Progenitor cell of endocrine pancreas (in vitro differentiated cells): Measurements from ENCODE around the gene MIS18BP1. TPM values are rescaled to one million over a fixed set of nuclear protein-coding genes. Genes with fewer than 3 reads are reported as not detected.

Experiments used
- DNase-seq: peaks from one replicate; pipeline ENCODE4 v3.0.0; 2021; ENCODE audit warnings: low spot score; ENCODE audit not compliant: unreplicated experiment
- H3K27ac Mint-ChIP-seq: 2 replicates; pipeline ENCODE4 v1.8.0; 2021; ENCODE audit warnings: mild to moderate bottlenecking, moderate library complexity, mixed read lengths
- H3K27me3 Mint-ChIP-seq: 2 replicates; pipeline ENCODE4 v1.8.0; 2021; ENCODE audit warnings: mixed read lengths
- H3K36me3 Mint-ChIP-seq: 2 replicates; pipeline ENCODE4 v1.8.0; 2022; ENCODE audit warnings: mixed read lengths; ENCODE audit not compliant: insufficient read depth
- H3K4me1 Mint-ChIP-seq: 2 replicates; pipeline ENCODE4 v1.8.0; 2021; ENCODE audit warnings: low read depth, mixed read lengths
- H3K4me3 Mint-ChIP-seq: 2 replicates; pipeline ENCODE4 v1.8.0; 2021; ENCODE audit warnings: low read depth, mild to moderate bottlenecking, moderate library complexity, mixed read lengths
- H3K9me3 Mint-ChIP-seq: 2 replicates; pipeline ENCODE4 v1.8.0; 2021; ENCODE audit warnings: low read depth, mixed read lengths
- CTCF ChIP-seq: fragments of 200-600 bp; sonication (generic); IDR thresholded peaks from one replicate; pipeline ENCODE4 v1.5.0; 2021; ENCODE audit warnings: antibody characterized with exemption, mild to moderate bottlenecking; ENCODE audit not compliant: unreplicated experiment
- total RNA-seq: library from RNA; stranded (reverse); gene quantifications from 2 replicates; pipeline ENCODE4 v1.2.1, GENCODE V29; 2021

The MIS18BP1 gene
- total RNA-seq, 1 donor from 2014 or later, result 40.4 TPM

GRCh38 chr14:45185100-45185814 lies 67.7 kb downstream of the MIS18BP1 start:
- no peak overlapping the region for H3K27ac Mint-ChIP-seq
- H3K4me3 Mint-ChIP-seq, result no peak overlapping the region
- H3K9me3 Mint-ChIP-seq, result no peaks in the 10 kb centered on the region
- no peak for TF ChIP-seq CTCF
- H3K27me3 Mint-ChIP-seq, result no peaks in the 10 kb centered on the region
- DNase-seq, result no peak
- peaks cover 4% of the 10 kb centered on the region for H3K36me3 Mint-ChIP-seq
- peaks cover 1% of the 10 kb centered on the region for H3K4me1 Mint-ChIP-seq

- Mint-ChIP-seq H3K9me3 (no peaks in the 10 kb centered on the region), H3K27me3 (no peaks in the 10 kb centered on the region), H3K4me3 (no peak overlapping the region), H3K27ac (no peak overlapping the region), H3K4me1 (no peaks in the 10 kb centered on the region), H3K36me3 (peaks cover under 1% of the 10 kb centered on the region)
- DNase-seq, result no peak
- TF ChIP-seq CTCF, result no peak
Measured at GRCh38 chr14:45181806-45182205, 71.2 kb downstream of the MIS18BP1 start.

GRCh38 chr14:45181329-45181728 lies 71.7 kb downstream of the MIS18BP1 start:
- H3K4me1 Mint-ChIP-seq, result no peaks in the 10 kb centered on the region
- H3K27me3 Mint-ChIP-seq, result no peaks in the 10 kb centered on the region
- no peak overlapping the region for H3K4me3 Mint-ChIP-seq
- no peaks in the 10 kb centered on the region for H3K9me3 Mint-ChIP-seq
- H3K27ac Mint-ChIP-seq, result no peak overlapping the region
- no peaks in the 10 kb centered on the region for H3K36me3 Mint-ChIP-seq
- TF ChIP-seq CTCF, result no peak
- DNase-seq, result no peak

- Mint-ChIP-seq H3K4me3 (no peak overlapping the region), H3K27me3 (no peaks in the 10 kb centered on the region), H3K27ac (no peak overlapping the region), H3K36me3 (no peaks in the 10 kb centered on the region), H3K9me3 (no peaks in the 10 kb centered on the region), H3K4me1 (no peaks in the 10 kb centered on the region)
- no peak for DNase-seq
- no peak for TF ChIP-seq CTCF
Measured at GRCh38 chr14:45177076-45177475, 75.9 kb downstream of the MIS18BP1 start.

- no peak for TF ChIP-seq CTCF
- H3K36me3 Mint-ChIP-seq, result peaks cover 2% of the 10 kb centered on the region
- H3K4me1 Mint-ChIP-seq, result no peaks in the 10 kb centered on the region
- H3K27ac Mint-ChIP-seq, result no peak overlapping the region
- no peak for DNase-seq
- no peaks in the 10 kb centered on the region for H3K27me3 Mint-ChIP-seq
- H3K4me3 Mint-ChIP-seq, result no peak overlapping the region
- H3K9me3 Mint-ChIP-seq, result no peaks in the 10 kb centered on the region
Measured at GRCh38 chr14:45169906-45170305, 83.1 kb downstream of the MIS18BP1 start.
